Muscle of leg (tissue), 9 donors: ENCODE data around the gene TPX2. TPM values are rescaled to one million over a fixed set of nuclear protein-coding genes. Genes with fewer than 3 reads are reported as not detected.

Experiments used
- polyA plus RNA-seq, 8 donors: library from polyadenylated mRNA; unstranded; fragments of 120-200 nt; gene quantifications; one replicate each; pipeline versions ENCODE4 v1.2.1 to v1.2.3, GENCODE V29; 2013; ENCODE audit warnings: inconsistent platforms in 1 of 8, low replicate concordance in 1 of 8; ENCODE audit not compliant: insufficient read length in 8 of 8, insufficient read depth in 1 of 8
- total RNA-seq: library from RNA; stranded (reverse); fragments of 120-200 nt; gene quantifications from one replicate; pipeline ENCODE4 v1.2.4, GENCODE V29; 2013

The TPX2 gene
- total and polyA plus RNA-seq, 9 donors: 21.4 to 42.7 (median 27.9) TPM

Other genes with a start within 250 kb of the TPX2 start
- 26.4 TPM for gene HM13, start 224.8 kb upstream of the TPX2 start, total RNA-seq
- 100 to 1,000 TPM in 2 of 8 donors, 10 to 100 TPM in 6; 74.5 to 105 (median 78.8) TPM for gene HM13, start 224.8 kb upstream of the TPX2 start, polyA plus RNA-seq
- 79.2 TPM for gene ID1, start 134.0 kb upstream of the TPX2 start, total RNA-seq
- gene ID1, start 134.0 kb upstream of the TPX2 start, polyA plus RNA-seq: 10 to 100 TPM; 21.2 to 51.1 (median 36.0) TPM
- 11.4 TPM for gene COX4I2, start 101.4 kb upstream of the TPX2 start, total RNA-seq
- gene COX4I2, start 101.4 kb upstream of the TPX2 start, polyA plus RNA-seq: 10 to 100 TPM in 3 of 8 donors, 1 to 10 TPM in 5; 7.0 to 12.5 (median 8.5) TPM
- 27.5 TPM for gene BCL2L1, start 16.4 kb upstream of the TPX2 start, total RNA-seq
- 10 to 100 TPM; 34.8 to 48.2 (median 41.3) TPM for gene BCL2L1, start 16.4 kb upstream of the TPX2 start, polyA plus RNA-seq
- 39.5 TPM for gene MYLK2, start 80.1 kb downstream of the TPX2 start, total RNA-seq
- 10 to 100 TPM; 35.0 to 65.5 (median 43.4) TPM for gene MYLK2, start 80.1 kb downstream of the TPX2 start, polyA plus RNA-seq
- gene FOXS1, start 106.3 kb downstream of the TPX2 start, total RNA-seq: 6.0 TPM
- 10 to 100 TPM in 2 of 8 donors, 1 to 10 TPM in 6; 4.5 to 11.7 (median 7.1) TPM for gene FOXS1, start 106.3 kb downstream of the TPX2 start, polyA plus RNA-seq
- 1.6 TPM for gene DUSP15, start 131.2 kb downstream of the TPX2 start, total RNA-seq
- gene DUSP15, start 131.2 kb downstream of the TPX2 start, polyA plus RNA-seq: 1 to 10 TPM; 1.9 to 5.1 (median 2.6) TPM
- 0.09 TPM for gene TTLL9, start 131.3 kb downstream of the TPX2 start, total RNA-seq
- gene TTLL9, start 131.3 kb downstream of the TPX2 start, polyA plus RNA-seq: under 1 TPM in 7 of 8 donors, not detected in 1; 0.11 to 0.35 (median 0.23) TPM
- gene PDRG1, start 212.8 kb downstream of the TPX2 start, total RNA-seq: 10.9 TPM
- gene PDRG1, start 212.8 kb downstream of the TPX2 start, polyA plus RNA-seq: 10 to 100 TPM; 16.1 to 18.8 (median 17.6) TPM
- 0.04 TPM for gene XKR7, start 228.9 kb downstream of the TPX2 start, total RNA-seq
- under 1 TPM; 0.04 to 0.21 (median 0.08) TPM for gene XKR7, start 228.9 kb downstream of the TPX2 start, polyA plus RNA-seq